Myometrial cell (primary cell): ENCODE data around the gene SRD5A1. TPM values are rescaled to one million over a fixed set of nuclear protein-coding genes. Genes with fewer than 3 reads are reported as not detected.

ENCODE experiments used
- total RNA-seq: library from RNA; depleted of rRNA; stranded (reverse); fragments of >200 nt; gene quantifications from 2 replicates; pipeline ENCODE4 v1.2.3, GENCODE V29; 2015

Gene SRD5A1
- total RNA-seq: 5.2 and 7.8 TPM in 2 replicates

DNA sequence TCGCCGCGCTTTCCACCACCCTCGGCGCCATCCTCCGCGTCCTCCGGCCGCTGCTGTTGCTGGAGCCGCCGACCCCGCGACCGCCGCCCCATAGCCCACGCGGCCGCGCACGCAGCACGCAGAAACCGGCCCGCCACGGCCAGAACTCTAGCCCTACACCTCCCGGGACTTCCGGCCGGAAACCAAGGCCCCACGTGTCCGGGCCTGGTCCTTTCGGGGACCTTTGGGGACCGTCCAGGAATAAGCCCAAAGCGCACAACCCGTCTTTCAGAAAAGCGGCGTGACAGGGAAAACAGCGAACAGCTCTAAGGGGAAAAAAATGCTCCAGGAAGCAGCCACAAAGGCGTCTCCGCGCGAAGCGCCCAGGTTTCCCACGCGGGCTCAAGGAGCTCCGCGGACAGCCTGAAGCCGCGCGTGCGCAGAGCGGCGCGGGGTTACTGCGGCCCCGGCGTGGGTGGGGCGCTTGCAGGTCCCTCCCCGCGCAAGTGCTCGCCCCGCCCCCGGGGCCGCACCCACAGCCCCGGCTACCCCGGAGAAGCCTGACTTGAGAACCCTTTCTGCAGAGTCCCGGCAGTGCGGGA, at the start of gene SRD5A1, which contains the start of gene NSUN2:
TSS of gene SRD5A1 (plus strand) at position 553 of the 581 bp plus-strand sequence. CDS start 137 bp downstream, outside the sequence.
TSS of gene NSUN2 (minus strand) at position 157 of the 581 bp plus-strand sequence. CDS start at position 92, 65 bp downstream.

DNA sequence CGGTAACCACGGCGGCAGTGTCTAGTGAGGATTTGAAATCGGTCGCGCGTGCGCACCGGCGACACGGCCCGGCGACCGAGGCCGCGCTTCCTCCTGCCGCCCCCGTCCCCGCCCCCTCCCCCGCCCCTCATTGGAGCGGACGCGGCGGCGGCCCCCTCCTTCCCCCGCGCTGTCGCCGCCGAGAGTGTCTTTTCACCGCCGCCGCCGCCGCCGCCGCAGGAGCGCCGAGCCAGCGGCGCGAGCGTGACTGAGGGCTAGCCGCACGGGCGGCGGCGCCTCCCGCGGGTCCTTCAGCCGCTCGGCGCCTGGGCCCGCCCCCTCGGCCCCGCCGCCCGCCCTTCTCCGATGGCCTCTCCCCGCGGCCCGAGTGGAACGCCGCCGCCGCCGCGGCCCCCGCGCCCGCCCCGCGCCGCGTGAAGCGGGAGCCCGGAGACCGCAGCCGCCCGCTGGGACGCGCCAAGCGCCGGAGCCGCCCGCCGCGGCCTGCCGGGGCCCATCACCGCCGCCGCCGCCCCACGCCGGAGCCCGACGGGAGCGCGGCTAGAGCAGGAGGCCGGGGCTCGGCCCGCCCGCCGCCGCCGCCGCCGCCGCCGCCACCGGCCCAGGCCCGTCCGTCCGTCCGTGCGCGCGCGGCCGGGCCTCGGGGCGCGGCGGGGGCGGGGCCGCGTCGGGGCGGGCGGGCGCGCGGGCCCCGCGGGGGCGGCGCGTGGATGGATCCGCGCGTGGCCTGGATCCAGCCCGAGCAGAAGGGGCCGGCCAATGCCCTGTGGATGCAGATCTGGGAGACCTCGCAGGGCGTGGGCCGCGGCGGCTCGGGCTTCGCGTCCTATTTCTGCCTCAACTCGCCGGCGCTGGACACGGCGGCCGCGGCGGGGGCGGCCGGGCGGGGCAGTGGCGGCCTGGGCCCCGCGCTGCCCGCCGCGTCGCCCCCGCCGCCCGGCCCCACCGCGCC, 80.3 kb downstream of the SRD5A1 start, which contains the start of gene TENT4A:
TSS of gene TENT4A (plus strand) at position 159 of the 952 bp plus-strand sequence. CDS start at position 711, 552 bp downstream.

Other genes with a start within 250 kb of the SRD5A1 start
- gene UBE2QL1, start 184.6 kb upstream of the SRD5A1 start, total RNA-seq: not detected in 2 replicates
- gene NSUN2, start 396 bp upstream of the SRD5A1 start, total RNA-seq: 34.3 and 46.1 TPM in 2 replicates
- gene TENT4A, start 80.0 kb downstream of the SRD5A1 start, total RNA-seq: 9.0 and 12.1 TPM in 2 replicates